IMR-90 (cell line): ENCODE results near the gene SYNE1. TPM values are rescaled to one million over a fixed set of nuclear protein-coding genes. Genes with fewer than 3 reads are reported as not detected.

Experiments used
- ATAC-seq: fragments of 200-7000 bp; cut with Tn5 transposase; 2 replicates; pipeline ENCODE4 v1.9.1; 2020; ENCODE audit warnings: low read depth, mild to moderate bottlenecking, moderate library complexity
- BruUV-seq: library from RNA; stranded (reverse); fragments of 400-500 nt; replicated peaks from 2 replicates; lab custom pipeline; 2021; lab: Mats Ljungman, UMichigan
- CTCF ChIA-PET: fragments of 300-600 bp; formaldehyde crosslinking; extraction: SDS; loops from one replicate; lab custom pipeline; 2021; ENCODE audit warnings: antibody characterized with exemption; lab: Yijun Ruan, JAX
- POLR2A ChIA-PET: fragments of 300-600 bp; sonication (Branson Sonifier 250); formaldehyde crosslinking; loops from one replicate; lab custom pipeline; 2022; ENCODE audit warnings: antibody characterized with exemption; ENCODE audit not compliant: unreplicated experiment; lab: Charles Lee
- DNase-seq: peaks from one replicate; pipeline ENCODE4 v3.0.0; 2013
- H2AFZ ChIP-seq: replicated peaks from 2 replicates; pipeline ENCODE3; 2013; ENCODE audit warnings: low read length, mild to moderate bottlenecking; ENCODE audit not compliant: poor library complexity
- H2AK5ac ChIP-seq: 2 replicates; pipeline ENCODE4 v1.6.1; 2013; ENCODE audit warnings: low read depth, low read length, inconsistent platforms
- H2AK9ac ChIP-seq: replicated peaks from 2 replicates; pipeline ENCODE3; 2013; ENCODE audit warnings: mild to moderate bottlenecking, low read depth, low read length, moderate library complexity; ENCODE audit not compliant: poor library complexity
- H2BK120ac ChIP-seq: 2 replicates; pipeline ENCODE4 v1.6.1; 2013; ENCODE audit warnings: low read depth, low read length, inconsistent platforms
- H2BK15ac ChIP-seq: 3 replicates; pipeline ENCODE4 v1.6.1; 2013; ENCODE audit warnings: low read depth, low read length, inconsistent platforms
- H2BK20ac ChIP-seq: 2 replicates; pipeline ENCODE4 v1.6.1; 2013; ENCODE audit warnings: low read depth, mild to moderate bottlenecking, inconsistent platforms, low read length, moderate library complexity
- H2BK5ac ChIP-seq: 2 replicates; pipeline ENCODE4 v1.6.1; 2013; ENCODE audit warnings: mild to moderate bottlenecking, low read depth, low read length, inconsistent platforms; ENCODE audit not compliant: poor library complexity, severe bottlenecking
- H3K14ac ChIP-seq: replicated peaks from 2 replicates; pipeline ENCODE4 v1.6.1; 2013; ENCODE audit warnings: low read depth, low read length, inconsistent platforms
- H3K18ac ChIP-seq: 2 replicates; pipeline ENCODE4 v1.6.1; 2013; ENCODE audit warnings: low read depth, low read length, control low read depth
- H3K23ac ChIP-seq: 2 replicates; pipeline ENCODE4 v1.6.1; 2013; ENCODE audit warnings: low read depth, low read length, inconsistent platforms
- H3K27ac ChIP-seq: 2 replicates; pipeline ENCODE4 v1.5.1; 2013; ENCODE audit warnings: mild to moderate bottlenecking, control low read depth, low read length; ENCODE audit not compliant: insufficient read depth
- H3K27me3 ChIP-seq: 2 replicates; pipeline ENCODE4 v1.6.1; 2013; ENCODE audit warnings: low read length; ENCODE audit not compliant: control insufficient read depth, insufficient read depth
- H3K36me3 ChIP-seq: 2 replicates; pipeline ENCODE4 v1.6.1; 2013; ENCODE audit warnings: low read length, mixed read lengths; ENCODE audit not compliant: control insufficient read depth, insufficient read depth
- H3K4ac ChIP-seq: 2 replicates; pipeline ENCODE4 v1.6.1; 2013; ENCODE audit warnings: low read depth, low read length, inconsistent platforms
- H3K4me1 ChIP-seq: 2 replicates; pipeline ENCODE4 v1.6.1; 2013; ENCODE audit warnings: low read length, mixed read lengths; ENCODE audit not compliant: control insufficient read depth, insufficient read depth
- H3K4me2 ChIP-seq: 2 replicates; pipeline ENCODE4 v1.6.1; 2013; ENCODE audit warnings: low read depth, mild to moderate bottlenecking, control low read depth, low read length, moderate library complexity
- H3K4me3 ChIP-seq: 2 replicates; pipeline ENCODE4 v1.5.1; 2013; ENCODE audit warnings: low read depth, mild to moderate bottlenecking, control low read depth, low read length, moderate library complexity; ENCODE audit not compliant: insufficient read depth
- H3K56ac ChIP-seq: 2 replicates; pipeline ENCODE4 v1.6.1; 2013; ENCODE audit warnings: low read length, inconsistent platforms; ENCODE audit not compliant: insufficient read depth; ENCODE audit errors: extremely low read depth
- H3K79me1 ChIP-seq, 2 experiments: 2 replicates each; pipeline ENCODE4 v1.6.1; 2013; ENCODE audit warnings: low read length in 2 of 2, inconsistent platforms in 1 of 2, low read depth in 1 of 2
- H3K9ac ChIP-seq: 2 replicates; pipeline ENCODE4 v1.6.1; 2013; ENCODE audit warnings: low read depth, low read length, control low read depth
- H3K9me1 ChIP-seq: 2 replicates; pipeline ENCODE4 v1.6.1; 2013; ENCODE audit warnings: low read length, inconsistent platforms; ENCODE audit not compliant: insufficient read depth
- H3K9me3 ChIP-seq: 2 replicates; pipeline ENCODE4 v1.6.1; 2013; ENCODE audit warnings: low read length; ENCODE audit not compliant: control insufficient read depth, insufficient read depth
- H4K20me1 ChIP-seq: 2 replicates; pipeline ENCODE4 v1.6.1; 2013; ENCODE audit warnings: low read length, inconsistent platforms; ENCODE audit not compliant: insufficient read depth
- H4K5ac ChIP-seq: 2 replicates; pipeline ENCODE4 v1.6.1; 2013; ENCODE audit warnings: mild to moderate bottlenecking, low read depth, low read length, control low read depth
- H4K8ac ChIP-seq, 2 experiments: 2 replicates each; pipeline ENCODE4 v1.6.1; 2013; ENCODE audit warnings: low read depth in 2 of 2, low read length in 2 of 2, control low read depth in 1 of 2, inconsistent platforms in 1 of 2
- H4K91ac ChIP-seq: 2 replicates; pipeline ENCODE4 v1.6.1; 2013; ENCODE audit warnings: low read depth, low read length, inconsistent platforms; ENCODE audit not compliant: insufficient read depth
- BHLHE40 ChIP-seq: fragments of 150-350 bp; IDR thresholded peaks from 2 replicates; pipeline ENCODE4 v1.6.1; 2016; ENCODE audit warnings: mild to moderate bottlenecking, low read depth, low read length
- CEBPB ChIP-seq: IDR thresholded peaks from 2 replicates; pipeline ENCODE4 v1.6.1; 2012; ENCODE audit warnings: low read depth, low read length, improper control_type of control experiment
- FOS ChIP-seq: fragments of 150-350 bp; IDR thresholded peaks from 2 replicates; pipeline ENCODE4 v1.6.1; 2016; ENCODE audit warnings: low read depth, low read length
- MAFK ChIP-seq: IDR thresholded peaks from 2 replicates; pipeline ENCODE4 v1.6.1; 2012; ENCODE audit warnings: low read depth, low read length, improper control_type of control experiment
- MXI1 ChIP-seq: IDR thresholded peaks from 2 replicates; pipeline ENCODE4 v1.6.1; 2012; ENCODE audit warnings: low read depth, mild to moderate bottlenecking, low read length, moderate library complexity, borderline replicate concordance
- NFE2L2 ChIP-seq: fragments of 150-350 bp; IDR thresholded peaks from 2 replicates; pipeline ENCODE4 v1.6.1; 2016; ENCODE audit warnings: low read depth, mild to moderate bottlenecking, low read length
- RAD21 ChIP-seq: IDR thresholded peaks from 2 replicates; pipeline ENCODE4 v1.6.1; 2012; ENCODE audit warnings: low read length, improper control_type of control experiment
- RFX5 ChIP-seq: IDR thresholded peaks from 2 replicates; pipeline ENCODE4 v1.8.0; 2012; ENCODE audit warnings: low read depth, mild to moderate bottlenecking, low read length, moderate library complexity
- SMC3 ChIP-seq: fragments of 150-350 bp; IDR thresholded peaks from 2 replicates; pipeline ENCODE4 v1.6.1; 2016; ENCODE audit warnings: low read depth, mild to moderate bottlenecking, antibody characterized with exemption, low read length, moderate library complexity
- WGBS, 2 experiments: methylation state at CpG; one replicate each; pipeline versions ENCODE4 v1.1.5 to v1.1.7; 2013; ENCODE audit warnings: missing lambda C conversion rate in 2 of 2; ENCODE audit not compliant: insufficient read length in 1 of 2; ENCODE audit errors: extremely low coverage in 2 of 2; 5-methylcytosine and 5-hydroxymethylcytosine counted together
- dilution Hi-C: fragments of 300-500 bp; cut with HindIII; formaldehyde crosslinking; loops from one replicate; pipeline ENCODE4 v1.14.3; 2018; ENCODE audit warnings: low sequenced_read_pairs; ENCODE audit not compliant: unreplicated experiment
- in situ Hi-C: fragments of 300-500 bp; cut with MboI; formaldehyde crosslinking; loops from 3 replicates; pipeline ENCODE4 v1.14.3; 2019; ENCODE audit warnings: low sequenced_read_pairs, inconsistent platforms, mixed read lengths
- intact Hi-C: fragments of 100-400 bp; cut with micrococcal nuclease; formaldehyde crosslinking; loops from 2 replicates; pipeline ENCODE4 v1.10.0; 2022
- polyA plus RNA-seq, 3 experiments: library from polyadenylated mRNA; depleted of rRNA; stranded (reverse); fragments of >200 nt; gene quantifications; 2 replicates each; pipeline ENCODE4 v1.2.3, GENCODE V29; 2012; ENCODE audit warnings: low replicate concordance in 1 of 3
- total RNA-seq: library from RNA; depleted of rRNA; stranded (reverse); fragments of >200 nt; gene quantifications from 2 replicates; pipeline ENCODE4 v1.2.3, GENCODE V29; 2012
- TF ChIP-seq, protein P1 (sequence below): conservative IDR thresholded peaks from 2 replicates; pipeline ENCODE4 v1.5.1; 2012; ENCODE audit warnings: mild to moderate bottlenecking, low read depth, low read length, improper control_type of control experiment

Gene SYNE1
- total and polyA plus RNA-seq, 2 of the 4 experiments (the other 2 are of a cell fraction), result 34.1 to 159 TPM

DNA sequence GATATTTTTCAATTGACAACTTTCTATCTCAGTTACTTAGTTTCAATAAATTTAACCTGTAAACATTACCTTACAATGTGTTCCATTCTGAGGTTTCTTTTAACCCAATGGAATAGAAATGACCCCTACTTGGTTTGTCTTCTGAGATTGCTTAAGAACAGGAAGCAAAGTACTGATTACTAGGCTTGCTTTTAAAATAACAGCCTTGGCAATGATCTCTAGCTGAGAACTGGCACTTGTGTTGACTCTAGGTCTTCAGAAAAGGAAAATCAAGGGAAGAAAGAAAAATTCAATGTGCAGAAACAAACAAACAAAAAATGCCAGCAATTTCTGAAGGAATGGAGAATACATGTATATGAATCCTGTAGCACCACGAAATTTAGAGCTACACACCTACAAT, 66.1 kb downstream of the SYNE1 start:
- H3K4me2 ChIP-seq, result no peak overlapping the region
- POLR2A ChIA-PET, result no interaction called here
- WGBS, 2 experiments, result no CpG with 5 or more reads among the region's 1 CpG
- H4K5ac ChIP-seq, result no peak overlapping the region
- H2BK15ac ChIP-seq, result no peak overlapping the region
- H2AK9ac ChIP-seq, result no peak overlapping the region
- H3K27me3 ChIP-seq, result no peaks in the 10 kb centered on the region
- TF ChIP-seq RFX5, result no peak
- TF ChIP-seq FOS, result no peak
- TF ChIP-seq BHLHE40, result no peak
- TF ChIP-seq NFE2L2, result no peak
- TF ChIP-seq, protein P1, sequence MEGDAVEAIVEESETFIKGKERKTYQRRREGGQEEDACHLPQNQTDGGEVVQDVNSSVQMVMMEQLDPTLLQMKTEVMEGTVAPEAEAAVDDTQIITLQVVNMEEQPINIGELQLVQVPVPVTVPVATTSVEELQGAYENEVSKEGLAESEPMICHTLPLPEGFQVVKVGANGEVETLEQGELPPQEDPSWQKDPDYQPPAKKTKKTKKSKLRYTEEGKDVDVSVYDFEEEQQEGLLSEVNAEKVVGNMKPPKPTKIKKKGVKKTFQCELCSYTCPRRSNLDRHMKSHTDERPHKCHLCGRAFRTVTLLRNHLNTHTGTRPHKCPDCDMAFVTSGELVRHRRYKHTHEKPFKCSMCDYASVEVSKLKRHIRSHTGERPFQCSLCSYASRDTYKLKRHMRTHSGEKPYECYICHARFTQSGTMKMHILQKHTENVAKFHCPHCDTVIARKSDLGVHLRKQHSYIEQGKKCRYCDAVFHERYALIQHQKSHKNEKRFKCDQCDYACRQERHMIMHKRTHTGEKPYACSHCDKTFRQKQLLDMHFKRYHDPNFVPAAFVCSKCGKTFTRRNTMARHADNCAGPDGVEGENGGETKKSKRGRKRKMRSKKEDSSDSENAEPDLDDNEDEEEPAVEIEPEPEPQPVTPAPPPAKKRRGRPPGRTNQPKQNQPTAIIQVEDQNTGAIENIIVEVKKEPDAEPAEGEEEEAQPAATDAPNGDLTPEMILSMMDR, result no peak
- TF ChIP-seq CEBPB, result no peak
- no peak for TF ChIP-seq MAFK
- TF ChIP-seq SMC3, result no peak
- TF ChIP-seq RAD21, result no peak
- no peak for TF ChIP-seq MXI1
- H3K14ac ChIP-seq, result no peak overlapping the region
- H3K4ac ChIP-seq, result no peak overlapping the region
- H2BK5ac ChIP-seq, result no peak overlapping the region
- no peak overlapping the region for H2BK20ac ChIP-seq
- no peak overlapping the region for H3K23ac ChIP-seq
- H3K9me1 ChIP-seq, result no peaks in the 10 kb centered on the region; the same call in 1 of the 2 replicates
- dilution Hi-C loops, result no loop called here
- DNase-seq (no peak), ATAC-seq (no peak)
- H3K9me3 ChIP-seq, result no peaks in the 10 kb centered on the region
- H3K27ac ChIP-seq, result no peak overlapping the region
- CTCF ChIA-PET, result interaction anchor here (0.5 kb wide), 1 partner anchor 19 kb away, joined by 3 read pairs; no protein-coding TSS in a partner anchor
- H4K91ac ChIP-seq, result no peak overlapping the region
- peaks cover 5% of the 10 kb centered on the region for H3K4me1 ChIP-seq
- BruUV-seq, result no TSS peak
- no peak overlapping the region for H2AFZ ChIP-seq
- no peak overlapping the region for H3K4me3 ChIP-seq
- H2BK120ac ChIP-seq, result no peak overlapping the region
- H3K36me3 ChIP-seq, result no peaks in the 10 kb centered on the region
- H3K18ac ChIP-seq, result no peak overlapping the region
- in situ Hi-C loops, result no loop called here
- intact Hi-C loops, result no loop called here
- H3K9ac ChIP-seq, result no peak overlapping the region
- no peak overlapping the region for H4K8ac ChIP-seq
- H3K79me1 ChIP-seq, result peaks cover 0 to 6% of the 10 kb centered on the region in 2 experiments; a peak in 1 of 4 replicates
- H3K56ac ChIP-seq, result no peak overlapping the region
- H4K20me1 ChIP-seq, result no peaks in the 10 kb centered on the region
- no peak overlapping the region for H2AK5ac ChIP-seq
